Daoy (cell line): ENCODE results near the gene CRTAP. TPM values are rescaled to one million over a fixed set of nuclear protein-coding genes. Genes with fewer than 3 reads are reported as not detected.
"Not testable (repeated sequence)": the region's sequence is repeated elsewhere in the genome, so short reads cannot be mapped to it uniquely, and the experiment has no call there.

Experiments
- DNase-seq: peaks from one replicate; pipeline ENCODE4 v3.0.0-alpha.2; 2015; ENCODE audit warnings: low read depth
- total RNA-seq: library from RNA; depleted of rRNA; stranded (reverse); fragments of >200 nt; shearing (Covaris generic); gene quantifications from 2 replicates; pipeline ENCODE4 v1.2.3, GENCODE V29; 2014; rRNA removed

Gene CRTAP
- total RNA-seq: 72.1 and 83.0 TPM in 2 replicates

- peak; percentile 97 for DNase-seq
These were observed at the start of gene CRTAP for GRCh38 chr3:33113772-33114621. Gene CRTAP (plus strand): TSS chr3:33114014. CDS start chr3:33114078, 64 bp downstream.

GRCh38 chr3:33064929-33065328 lies 48.9 kb upstream of the CRTAP start:
- DNase-seq: no peak

- peak; percentile 70 for DNase-seq
These were observed 46.3 kb upstream of the CRTAP start for GRCh38 chr3:33067484-33067883.

- DNase-seq: not testable (repeated sequence)
These were observed 44.0 kb upstream of the CRTAP start for GRCh38 chr3:33069862-33070261.

DNA sequence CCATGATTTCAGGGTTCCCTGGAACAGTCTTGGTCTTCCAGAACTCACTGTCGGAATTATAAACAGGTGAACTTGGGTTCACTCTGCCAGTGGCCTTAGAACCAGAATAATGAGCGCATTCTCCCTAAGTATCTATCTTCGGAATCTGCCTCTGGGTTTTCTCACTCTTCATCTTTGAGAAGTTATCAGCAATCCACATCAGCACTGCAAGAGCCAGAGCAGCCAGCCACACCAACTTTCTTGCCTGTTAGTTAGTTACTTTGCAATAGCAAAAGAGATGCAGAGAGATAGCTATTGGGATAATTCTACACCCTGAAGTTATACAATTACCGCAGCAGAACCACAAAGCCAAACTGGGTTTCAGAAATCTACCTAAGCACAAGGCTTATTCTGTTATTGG lies 42.6 kb upstream of the CRTAP start:
- DNase-seq: no peak

- DNase-seq: no peak
These were observed 41.9 kb upstream of the CRTAP start for GRCh38 chr3:33071946-33072345.

GRCh38 chr3:33074217-33075067 lies 39.4 kb upstream of the CRTAP start:
- DNase-seq: peak; percentile 58

DNA sequence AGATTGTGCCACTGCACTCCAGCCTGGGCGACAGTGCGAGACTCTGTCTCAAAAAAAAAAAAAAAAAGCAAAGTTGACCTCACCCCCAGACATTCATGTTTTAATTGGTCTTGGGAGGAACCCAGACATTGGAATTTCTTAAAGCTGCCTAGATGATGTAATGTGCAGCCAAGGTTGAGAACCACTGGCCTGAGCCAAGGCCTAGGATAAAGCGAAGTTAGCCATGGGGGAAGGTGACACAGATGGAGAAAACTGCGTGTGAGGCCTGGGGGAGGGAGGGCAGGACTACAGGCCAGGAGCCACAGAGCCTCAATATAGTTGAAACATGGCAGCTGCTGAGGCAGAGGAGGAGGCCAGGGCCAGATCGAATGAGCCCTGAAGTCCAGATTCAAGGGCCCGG lies 37.8 kb upstream of the CRTAP start:
- DNase-seq: no peak

DNA sequence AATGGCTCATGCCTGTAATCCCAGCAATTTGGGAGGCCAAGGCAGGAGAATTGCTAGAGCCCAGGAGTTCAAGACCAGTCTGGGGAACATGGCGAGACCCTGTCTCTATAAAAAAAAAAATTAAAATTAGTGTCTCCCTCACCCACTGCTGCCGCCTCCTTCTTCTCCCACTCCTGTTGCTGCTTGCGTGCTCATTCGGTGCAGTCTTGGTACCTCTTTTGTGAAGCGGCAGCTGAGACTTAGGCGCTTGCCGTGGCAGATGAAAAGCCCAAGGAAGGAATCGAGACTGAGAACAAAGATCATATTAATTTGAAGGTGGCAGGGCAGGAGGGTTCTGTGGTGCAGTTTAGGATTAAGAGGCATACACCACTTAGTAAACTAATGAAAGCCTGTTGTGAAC lies 36.9 kb upstream of the CRTAP start:
- DNase-seq: no peak

GRCh38 chr3:33077976-33078375 lies 35.8 kb upstream of the CRTAP start:
- no peak for DNase-seq

DNA sequence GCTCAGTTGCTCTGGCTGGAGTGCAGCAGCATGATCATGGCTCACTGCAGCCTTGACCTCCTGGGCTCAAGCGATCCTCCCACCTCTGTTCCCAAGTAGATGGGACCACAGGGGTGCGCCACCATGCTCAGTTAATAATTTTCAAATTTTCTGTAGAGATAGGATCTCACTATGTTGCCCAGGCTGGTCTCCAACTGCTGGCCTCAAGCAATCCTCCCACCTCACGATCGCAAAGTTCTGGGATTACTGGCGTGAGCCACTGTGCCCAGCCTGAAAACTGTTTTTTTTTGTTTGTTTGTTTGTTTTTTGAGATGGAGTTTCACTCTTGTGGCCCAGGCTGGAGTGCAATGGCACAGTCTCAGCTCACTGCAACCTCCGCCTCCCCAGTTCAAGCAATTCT lies 34.0 kb upstream of the CRTAP start:
- not testable (repeated sequence) for DNase-seq

- DNase-seq: no peak
These were observed 32.0 kb upstream of the CRTAP start for GRCh38 chr3:33081812-33082211.

- DNase-seq: no peak
These were observed 29.9 kb upstream of the CRTAP start for GRCh38 chr3:33083958-33084357.

- DNase-seq: no peak
These were observed 25.1 kb upstream of the CRTAP start for GRCh38 chr3:33088691-33089090.

GRCh38 chr3:33089515-33089914 lies 24.3 kb upstream of the CRTAP start:
- DNase-seq: no peak

DNA sequence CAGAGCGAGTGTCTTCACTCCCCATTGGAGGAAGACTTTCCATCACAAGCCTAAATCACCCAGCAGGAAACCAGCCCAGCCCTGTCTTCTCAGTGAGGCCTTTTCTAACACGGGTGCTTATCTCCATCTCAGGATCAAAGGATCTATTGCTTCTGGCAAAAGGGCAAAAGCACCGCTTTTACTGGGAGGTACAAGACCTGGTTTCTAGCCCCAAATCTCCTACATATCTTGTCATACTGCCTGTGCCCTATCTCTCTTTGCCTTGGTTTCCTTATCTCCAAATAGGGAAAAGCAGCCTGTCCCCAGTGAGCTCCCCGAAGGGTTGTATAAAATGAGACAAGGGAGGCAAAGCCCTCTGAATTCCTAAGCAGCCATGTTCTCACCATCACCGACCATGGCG lies 22.1 kb upstream of the CRTAP start:
- no peak for DNase-seq

DNA sequence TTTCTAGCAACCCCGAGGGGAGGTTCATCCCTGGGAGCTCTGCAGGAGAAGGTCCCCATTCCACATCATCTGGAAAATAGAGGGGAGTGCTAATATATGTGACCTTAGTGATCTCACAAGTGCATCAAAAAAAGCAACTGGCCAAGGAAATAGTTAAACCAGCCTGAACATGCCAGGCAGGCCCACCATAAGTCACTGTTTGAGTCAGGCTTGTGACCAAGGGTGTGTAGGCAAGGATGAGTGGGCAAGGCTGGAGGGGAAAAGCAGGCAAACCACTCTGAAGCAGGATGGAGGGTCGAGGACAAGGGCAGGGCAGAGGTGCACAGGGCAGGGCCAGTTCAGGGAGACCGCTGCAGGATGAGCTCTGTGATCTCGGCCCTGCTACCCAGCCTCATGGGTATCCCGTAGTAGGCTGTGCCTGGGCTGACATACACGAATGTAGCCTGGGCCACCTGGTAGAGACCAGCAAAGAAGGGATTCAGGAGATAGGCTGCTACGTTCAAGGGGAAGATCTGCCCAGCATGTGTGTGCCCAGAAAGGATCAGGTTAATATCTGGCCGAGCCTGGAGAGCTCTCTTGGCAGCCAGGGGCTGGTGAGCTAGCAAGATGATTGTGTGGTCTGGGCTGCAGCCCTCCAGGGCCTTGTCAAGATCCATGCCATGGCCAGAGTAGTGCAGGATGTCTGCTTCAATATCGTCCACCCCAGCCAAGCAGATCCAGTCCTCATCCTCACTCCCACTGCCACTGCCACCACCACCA lies 21.1 kb upstream of the CRTAP start:
- no peak for DNase-seq

DNA sequence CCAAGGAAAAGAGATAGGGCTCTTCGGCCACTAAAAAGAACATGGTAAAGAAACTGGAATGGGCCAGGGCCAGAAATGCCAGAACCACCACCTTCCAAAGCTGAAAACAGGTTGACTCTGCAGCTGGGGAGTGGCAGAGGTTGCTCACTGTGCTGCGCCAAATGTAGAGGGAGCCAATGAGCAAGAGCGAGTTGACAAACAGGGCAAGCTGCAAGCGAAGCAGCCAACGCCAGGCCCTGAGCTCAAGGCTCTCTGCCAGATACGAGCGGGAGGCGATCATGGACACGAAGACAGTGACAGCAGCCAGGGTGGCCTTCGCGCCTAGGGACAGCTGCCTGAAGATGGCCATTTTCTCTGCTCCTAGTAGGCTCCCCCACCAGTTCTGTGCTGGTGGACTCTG lies 20.0 kb upstream of the CRTAP start:
- no peak for DNase-seq

- no peak for DNase-seq
These were observed 18.4 kb upstream of the CRTAP start for GRCh38 chr3:33095436-33095835.

- DNase-seq: peak; percentile 37
These were observed 17.5 kb upstream of the CRTAP start for GRCh38 chr3:33096093-33096868.

DNA sequence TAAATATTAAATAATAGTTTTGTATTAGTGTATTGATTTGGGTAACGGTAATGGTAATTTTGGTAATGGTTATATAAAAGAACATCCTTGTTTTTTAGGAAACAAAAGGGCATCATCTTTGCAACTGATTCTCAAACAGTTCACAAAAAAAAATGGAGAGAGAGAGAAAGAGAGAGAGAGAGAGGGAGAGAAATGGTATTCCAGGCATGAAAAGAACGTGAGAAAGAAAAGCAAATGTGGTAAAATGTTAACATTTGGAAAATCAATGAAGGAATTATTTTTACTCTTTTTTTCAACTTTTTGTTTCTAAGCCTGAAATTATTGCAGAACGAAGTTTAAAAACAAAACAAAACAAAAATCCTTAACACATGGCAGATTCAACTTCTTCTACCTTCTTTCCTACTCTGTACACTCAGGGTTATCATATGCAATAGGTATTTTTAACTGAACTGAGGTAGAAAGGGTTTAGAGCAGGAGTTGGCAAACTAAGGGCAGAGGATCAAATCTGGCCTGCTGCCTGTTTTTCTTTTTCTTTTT lies 14.6 kb upstream of the CRTAP start:
- DNase-seq: no peak
